ENCODE data around the gene ETS1. TPM values are rescaled to one million over a fixed set of nuclear protein-coding genes. Genes with fewer than 3 reads are reported as not detected.

The ETS1 gene
- total RNA-seq, 2 experiments from 2014 or later = 203 to 466 TPM

DNA sequence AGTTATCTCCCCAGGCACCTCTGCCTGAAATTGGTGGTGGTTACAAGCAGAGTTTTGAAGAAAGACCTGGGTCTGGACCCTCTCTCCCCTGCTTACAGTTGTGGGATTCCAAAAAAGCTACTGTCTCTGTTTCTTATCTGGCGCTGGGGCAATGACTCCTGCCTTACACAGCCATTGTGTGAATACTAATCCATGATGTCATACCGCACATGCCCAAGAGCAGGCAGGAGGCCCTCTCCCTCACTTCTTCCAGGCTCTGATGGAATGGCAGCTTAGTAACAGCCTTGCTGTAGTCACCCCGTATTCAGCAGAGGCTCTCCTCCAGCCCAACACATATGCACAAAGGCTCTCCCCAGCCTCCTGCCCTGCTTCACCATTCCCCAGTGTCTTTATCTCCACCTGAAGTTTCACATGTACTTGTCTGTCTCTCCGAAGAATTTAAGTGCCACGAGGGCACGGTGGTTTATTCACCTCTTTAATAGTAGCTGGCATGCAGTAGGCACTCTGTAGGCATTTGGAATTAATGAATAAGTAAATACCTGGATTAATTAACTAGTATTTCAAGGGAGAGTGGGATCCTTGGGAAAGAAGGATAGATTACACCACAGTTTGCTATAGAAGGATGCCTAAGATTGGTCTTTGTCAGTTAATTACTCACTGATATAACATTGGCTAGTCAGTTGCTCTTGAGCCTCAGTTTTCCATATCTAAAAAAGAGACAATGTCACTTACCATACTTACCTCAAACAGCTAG, 165.6 kb downstream of the ETS1 start:
- no peak for DNase-seq (ENCODE audit: low spot score)
- no TSS peak for BruUV-seq (replicated peaks)
- Histone ChIP-seq H3K27ac (ENCODE audit: low read depth, low read length, poor library complexity, severe bottlenecking) (no peak overlapping the region), H3K9me2 (ENCODE audit: insufficient read depth, low read length) (no peaks in the 10 kb centered on the region), H3K4me2 (ENCODE audit: low read length) (no peak overlapping the region), H3K4me3 (ENCODE audit: low read depth, low read length, poor library complexity, severe bottlenecking) (no peak overlapping the region), H4K20me1 (ENCODE audit: insufficient read depth, low read length) (no peaks in the 10 kb centered on the region), H3K79me2 (ENCODE audit: insufficient read depth, low read depth, low read length) (no peaks in the 10 kb centered on the region), H3K9me3 (ENCODE audit: low read length) (no peaks in the 10 kb centered on the region), H3K4me1 (ENCODE audit: insufficient read depth, low read length, poor library complexity, severe bottlenecking) (no peaks in the 10 kb centered on the region), H2AFZ (ENCODE audit: low read length) (no peak overlapping the region), H3K36me3 (ENCODE audit: insufficient read depth, low read length) (no peaks in the 10 kb centered on the region)
- TF ChIP-seq EZH2phosphoT487 (IDR thresholded peaks at IDR 0.05; ENCODE audit: borderline replicate concordance, low read depth, low read length) = no peak
- TF ChIP-seq, protein P1, sequence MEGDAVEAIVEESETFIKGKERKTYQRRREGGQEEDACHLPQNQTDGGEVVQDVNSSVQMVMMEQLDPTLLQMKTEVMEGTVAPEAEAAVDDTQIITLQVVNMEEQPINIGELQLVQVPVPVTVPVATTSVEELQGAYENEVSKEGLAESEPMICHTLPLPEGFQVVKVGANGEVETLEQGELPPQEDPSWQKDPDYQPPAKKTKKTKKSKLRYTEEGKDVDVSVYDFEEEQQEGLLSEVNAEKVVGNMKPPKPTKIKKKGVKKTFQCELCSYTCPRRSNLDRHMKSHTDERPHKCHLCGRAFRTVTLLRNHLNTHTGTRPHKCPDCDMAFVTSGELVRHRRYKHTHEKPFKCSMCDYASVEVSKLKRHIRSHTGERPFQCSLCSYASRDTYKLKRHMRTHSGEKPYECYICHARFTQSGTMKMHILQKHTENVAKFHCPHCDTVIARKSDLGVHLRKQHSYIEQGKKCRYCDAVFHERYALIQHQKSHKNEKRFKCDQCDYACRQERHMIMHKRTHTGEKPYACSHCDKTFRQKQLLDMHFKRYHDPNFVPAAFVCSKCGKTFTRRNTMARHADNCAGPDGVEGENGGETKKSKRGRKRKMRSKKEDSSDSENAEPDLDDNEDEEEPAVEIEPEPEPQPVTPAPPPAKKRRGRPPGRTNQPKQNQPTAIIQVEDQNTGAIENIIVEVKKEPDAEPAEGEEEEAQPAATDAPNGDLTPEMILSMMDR (conservative IDR thresholded peaks at IDR 0.05; ENCODE audit: low read length) = no peak
- POLR2A ChIA-PET = interaction anchor here (1.5 to 1.8 kb wide), 3 partner anchors 13 to 20 kb away, joined by 5 to 7 read pairs (median 7); no protein-coding TSS in a partner anchor
- CTCF ChIA-PET (ENCODE audit: unreplicated experiment) = interaction anchor here (0.6 kb wide), 1 partner anchor 132 kb away, joined by 3 read pairs; no protein-coding TSS in a partner anchor
- intact Hi-C loops (cut with micrococcal nuclease; ENCODE audit: unreplicated experiment) = no loop called here

DNA sequence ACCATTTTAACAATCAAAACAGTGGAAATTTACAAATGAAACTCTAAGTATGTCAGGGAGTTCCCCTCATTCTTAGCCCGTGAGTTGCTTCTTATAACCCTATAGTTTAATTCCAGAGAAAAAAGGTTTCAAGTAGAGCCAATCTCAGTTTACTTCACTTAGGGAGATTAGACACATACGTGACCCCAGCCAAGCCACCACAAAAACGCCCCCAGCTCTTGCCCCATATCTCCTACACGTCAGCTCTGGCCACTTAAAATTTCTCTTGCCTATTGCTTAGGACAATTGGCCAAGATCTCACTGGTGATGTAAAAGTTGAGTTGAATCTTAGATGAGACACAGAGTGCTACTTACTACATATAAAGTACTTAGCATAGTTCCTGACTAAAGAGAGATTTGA, 166.4 kb downstream of the ETS1 start:
- ChIA-PET POLR2A (interaction anchor here (0.6 to 1.8 kb wide), 6 partner anchors 12 to 166 kb away, joined by 3 to 7 read pairs (median 4); no protein-coding TSS in a partner anchor), CTCF (ENCODE audit: unreplicated experiment) (interaction anchor here (0.6 kb wide), 1 partner anchor 133 kb away, joined by 3 read pairs; no protein-coding TSS in a partner anchor)
- Histone ChIP-seq H3K9me3 (ENCODE audit: low read length) (no peaks in the 10 kb centered on the region), H3K27ac (ENCODE audit: low read depth, low read length, poor library complexity, severe bottlenecking) (no peak overlapping the region), H4K20me1 (ENCODE audit: insufficient read depth, low read length) (no peaks in the 10 kb centered on the region), H3K4me1 (ENCODE audit: insufficient read depth, low read length, poor library complexity, severe bottlenecking) (no peaks in the 10 kb centered on the region), H3K4me2 (ENCODE audit: low read length) (no peak overlapping the region), H3K36me3 (ENCODE audit: insufficient read depth, low read length) (no peaks in the 10 kb centered on the region), H3K79me2 (ENCODE audit: insufficient read depth, low read depth, low read length) (no peaks in the 10 kb centered on the region), H2AFZ (ENCODE audit: low read length) (no peak overlapping the region), H3K4me3 (ENCODE audit: low read depth, low read length, poor library complexity, severe bottlenecking) (no peak overlapping the region), H3K9me2 (ENCODE audit: insufficient read depth, low read length) (no peaks in the 10 kb centered on the region)
- no TSS peak for BruUV-seq (replicated peaks)
- TF ChIP-seq, protein P1 (conservative IDR thresholded peaks at IDR 0.05; ENCODE audit: low read length) = no peak
- no peak for TF ChIP-seq EZH2phosphoT487 (IDR thresholded peaks at IDR 0.05; ENCODE audit: borderline replicate concordance, low read depth, low read length)
- intact Hi-C loops (cut with micrococcal nuclease; ENCODE audit: unreplicated experiment) = no loop called here
- no peak for DNase-seq (ENCODE audit: low spot score)

DNA sequence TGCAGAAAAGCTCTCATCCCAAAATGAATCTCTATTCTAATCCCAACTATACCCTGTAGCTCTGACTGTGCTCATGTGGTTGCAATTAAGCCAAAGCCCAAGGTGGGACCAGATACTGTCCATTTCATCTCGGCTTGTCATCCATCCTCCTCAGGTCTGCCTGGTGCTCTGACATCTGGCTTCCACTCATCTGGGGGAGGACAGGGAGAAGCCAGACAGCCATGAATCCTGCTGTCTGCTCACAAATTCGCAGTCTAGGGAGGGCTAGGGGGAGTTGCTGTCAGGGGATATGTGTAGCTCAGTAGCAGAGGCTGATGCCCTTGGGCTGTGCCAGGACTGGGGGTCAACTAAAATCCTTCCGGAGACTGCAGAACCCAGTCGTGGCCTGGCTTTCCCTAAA, 167.1 kb downstream of the ETS1 start:
- intact Hi-C loops (cut with micrococcal nuclease; ENCODE audit: unreplicated experiment) = no loop called here
- H3K27ac ChIP-seq (ENCODE audit: low read depth, low read length, poor library complexity, severe bottlenecking) = no peak overlapping the region
- no peaks in the 10 kb centered on the region for H3K36me3 ChIP-seq (ENCODE audit: insufficient read depth, low read length)
- H4K20me1 ChIP-seq (ENCODE audit: insufficient read depth, low read length) = no peaks in the 10 kb centered on the region
- no peak for DNase-seq (ENCODE audit: low spot score)
- H3K4me3 ChIP-seq (ENCODE audit: low read depth, low read length, poor library complexity, severe bottlenecking) = no peak overlapping the region
- H3K79me2 ChIP-seq (ENCODE audit: insufficient read depth, low read depth, low read length) = no peaks in the 10 kb centered on the region
- no peaks in the 10 kb centered on the region for H3K9me2 ChIP-seq (ENCODE audit: insufficient read depth, low read length)
- CTCF ChIA-PET (ENCODE audit: unreplicated experiment) = no interaction called here
- BruUV-seq (replicated peaks) = no TSS peak
- no peaks in the 10 kb centered on the region for H3K4me1 ChIP-seq (ENCODE audit: insufficient read depth, low read length, poor library complexity, severe bottlenecking)
- H3K4me2 ChIP-seq (ENCODE audit: low read length) = no peak overlapping the region
- POLR2A ChIA-PET = interaction anchor here (0.6 to 3.0 kb wide), 8 partner anchors 11 to 249 kb away, joined by 3 to 21 read pairs (median 5); no protein-coding TSS in a partner anchor
- no peaks in the 10 kb centered on the region for H3K9me3 ChIP-seq (ENCODE audit: low read length)
- H2AFZ ChIP-seq (ENCODE audit: low read length) = no peak overlapping the region
- no peak for TF ChIP-seq EZH2phosphoT487 (IDR thresholded peaks at IDR 0.05; ENCODE audit: borderline replicate concordance, low read depth, low read length)
- TF ChIP-seq, protein P1 (conservative IDR thresholded peaks at IDR 0.05; ENCODE audit: low read length) = no peak
